GM21515 (cell line): ENCODE results near the gene ABR.
"Not testable (repeated sequence)": the region's sequence is repeated elsewhere in the genome, so short reads cannot be mapped to it uniquely, and the experiment has no call there.

Experiments used
- ATAC-seq: cut with Tn5 transposase; IDR thresholded peaks from one replicate; pipeline ENCODE4 v1.9.1; 2021; ENCODE audit not compliant: unreplicated experiment

ABR gene

GRCh38 chr17:1000597-1001461, 179.0 kb downstream of the ABR start:
- ATAC-seq: no peak

GRCh38 chr17:998111-998510, 181.7 kb downstream of the ABR start:
- no peak for ATAC-seq

GRCh38 chr17:996554-997344, 183.0 kb downstream of the ABR start, which contains the start of gene TIMM22:
TIMM22 (plus strand) TSS chr17:997129; CDS start chr17:997143, 14 bp downstream.
- peak; percentile 85 for ATAC-seq

DNA sequence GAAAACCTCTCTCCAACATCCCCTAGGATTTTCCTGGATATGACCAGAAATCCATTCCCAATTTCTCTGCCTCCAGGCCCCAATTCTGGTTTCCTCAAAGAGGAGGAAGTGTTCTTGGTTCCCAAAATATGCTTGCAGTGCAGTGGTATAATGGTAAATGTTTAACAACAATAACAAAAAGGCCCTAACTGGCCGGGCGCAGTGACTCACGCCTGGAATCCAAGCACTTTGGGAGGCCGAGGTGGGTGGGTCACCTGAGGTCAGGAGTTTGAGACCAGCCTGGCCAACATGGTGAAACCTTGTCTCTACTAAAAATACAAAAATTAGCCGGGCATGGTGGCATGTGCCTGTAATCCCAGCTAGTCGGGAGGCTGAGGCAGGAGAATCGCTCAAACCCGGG, 184.5 kb downstream of the ABR start:
- ATAC-seq: not testable (repeated sequence)

GRCh38 chr17:992933-993332, 186.8 kb downstream of the ABR start:
- no peak for ATAC-seq

GRCh38 chr17:988561-988960, 191.2 kb downstream of the ABR start:
- ATAC-seq: no peak

- no peak for ATAC-seq
Measured at GRCh38 chr17:987931-988330, 191.8 kb downstream of the ABR start.

DNA sequence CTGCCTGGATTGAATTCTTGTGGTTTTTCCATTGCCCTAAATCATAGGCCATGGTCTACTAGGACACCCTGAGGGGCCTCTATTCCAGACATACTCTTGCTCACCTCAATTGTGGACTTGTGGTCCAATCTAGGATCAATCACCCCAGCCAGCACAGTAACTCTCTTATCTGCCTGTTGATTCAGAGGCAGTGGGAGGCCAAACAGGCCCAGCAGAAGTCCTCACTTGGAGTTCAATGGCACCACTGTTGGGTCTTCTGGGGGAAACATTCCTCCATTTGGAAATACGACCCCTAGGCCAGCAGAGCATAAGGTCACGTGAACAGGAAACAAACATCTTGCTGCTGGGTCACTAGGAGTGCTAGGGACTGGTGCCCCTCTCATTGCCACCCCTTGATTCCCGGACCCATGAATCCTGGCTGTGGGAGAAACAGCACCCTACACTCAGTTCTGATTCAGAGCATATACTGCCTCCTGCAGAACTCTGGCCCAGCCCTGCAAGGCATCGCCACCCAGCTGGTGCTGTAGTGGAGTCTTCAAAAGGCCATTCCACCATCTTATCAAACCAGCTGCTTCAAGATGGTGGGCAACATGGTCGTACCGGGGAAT, 193.4 kb downstream of the ABR start:
- no peak for ATAC-seq

- ATAC-seq: no peak
Measured at GRCh38 chr17:983921-984320, 195.9 kb downstream of the ABR start.

GRCh38 chr17:981292-981658, 198.5 kb downstream of the ABR start:
- no peak for ATAC-seq

DNA sequence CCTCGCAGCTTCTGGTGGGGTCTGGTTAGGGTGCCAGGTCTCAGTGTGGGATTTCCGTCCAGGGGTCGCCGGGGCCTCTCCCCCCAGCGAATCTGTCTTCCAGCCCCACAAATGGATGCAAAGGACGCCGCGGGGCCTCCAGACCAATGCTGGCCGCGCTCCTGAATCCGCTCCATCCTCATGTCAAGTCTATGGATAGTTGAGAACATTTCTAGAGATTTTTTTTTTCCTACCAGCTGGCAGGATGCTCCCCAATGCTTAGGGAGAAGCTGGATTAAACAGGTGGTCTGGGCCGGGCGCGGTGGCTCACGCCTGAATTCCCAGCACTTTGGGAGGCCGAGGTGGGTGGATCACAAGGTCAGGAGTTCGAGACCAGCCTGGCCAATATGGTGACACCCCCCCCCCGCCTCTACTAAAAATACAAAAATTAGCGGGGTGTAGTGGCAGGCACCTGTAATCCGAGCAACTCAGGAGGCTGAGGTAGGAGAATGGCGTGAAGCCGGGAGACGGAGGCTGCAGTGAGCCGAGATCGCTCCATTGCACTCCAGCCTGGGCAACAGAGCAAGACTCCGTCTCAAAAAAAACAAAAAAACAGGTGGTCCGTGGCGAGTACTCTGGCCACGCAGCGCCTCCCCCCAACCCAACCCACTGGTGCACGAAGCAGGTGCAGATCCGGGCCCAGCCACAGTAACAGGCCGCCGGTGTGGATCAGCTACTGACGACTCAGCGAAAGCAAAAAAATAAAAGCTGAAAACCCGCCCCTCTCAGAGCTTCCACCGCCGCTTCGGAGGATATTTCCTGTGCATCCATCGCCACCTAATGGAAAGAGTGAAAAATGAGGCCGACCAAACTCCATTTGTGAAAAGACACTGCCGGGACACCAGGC, 199.1 kb downstream of the ABR start:
- ATAC-seq: no peak

DNA sequence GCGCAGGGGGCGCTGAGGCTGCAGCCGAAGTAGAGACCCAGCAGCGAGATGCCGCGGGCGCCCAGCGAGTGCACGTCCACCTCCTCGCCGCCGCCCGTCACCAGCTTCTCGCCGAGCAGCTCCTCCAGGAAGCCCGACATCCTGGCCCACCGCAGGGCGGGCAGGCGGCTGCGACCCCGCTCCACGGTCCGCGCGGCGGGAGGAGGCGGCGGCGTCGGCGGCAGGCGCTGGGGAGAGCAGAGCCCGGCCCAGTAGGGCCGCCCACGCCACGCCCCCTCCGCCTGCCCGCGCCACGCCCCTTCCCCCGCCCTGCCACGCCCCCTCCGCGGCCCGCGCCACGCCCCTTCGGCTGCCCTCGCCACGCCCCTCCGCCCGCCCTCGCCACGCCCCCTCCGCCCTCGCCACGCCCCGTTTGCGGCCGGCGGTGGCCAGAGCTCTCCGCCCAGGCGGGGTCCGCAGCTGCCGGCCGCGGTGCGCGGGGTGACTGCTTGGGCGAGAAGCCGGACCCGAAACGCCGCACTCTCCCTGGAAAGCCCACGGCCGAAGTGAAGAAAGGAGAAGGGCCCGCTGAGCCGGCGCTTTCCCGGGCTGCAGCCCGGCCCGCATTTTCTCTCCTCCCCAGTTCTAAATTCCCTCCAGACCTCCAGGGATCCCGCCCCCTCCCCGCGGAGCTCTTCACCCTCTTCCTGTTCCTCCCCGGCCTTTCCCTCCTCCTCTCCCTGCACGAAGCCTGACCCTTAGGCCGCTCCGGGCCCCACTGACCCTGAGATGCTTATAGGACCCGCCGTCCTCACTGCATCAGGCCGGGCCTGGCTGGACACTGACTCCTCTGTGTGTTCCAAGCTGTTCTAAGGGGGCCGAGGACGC, 200.0 kb downstream of the ABR start, which contains the start of gene NXN:
Gene NXN, minus strand, starts transcription at position 238 of the 867 bp plus-strand sequence.
- ATAC-seq: peak; percentile 60

DNA sequence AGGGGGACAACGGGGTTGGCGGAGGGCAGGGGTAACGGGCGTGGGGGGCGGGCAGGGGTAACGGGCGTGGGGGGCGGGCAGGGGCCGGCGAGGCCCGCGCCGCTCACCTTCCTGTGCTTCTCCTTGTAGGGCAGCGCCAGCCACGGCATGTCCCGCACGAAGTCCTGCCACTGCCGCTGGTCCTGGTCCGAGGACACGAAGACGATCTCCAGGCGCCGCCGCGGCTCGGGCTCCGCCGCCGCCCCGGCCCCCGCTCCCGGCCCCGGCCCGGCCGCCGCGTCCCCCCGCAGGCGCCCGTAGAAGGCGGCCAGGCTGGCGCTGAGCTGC, 200.6 kb downstream of the ABR start:
- ATAC-seq: peak; percentile 27

DNA sequence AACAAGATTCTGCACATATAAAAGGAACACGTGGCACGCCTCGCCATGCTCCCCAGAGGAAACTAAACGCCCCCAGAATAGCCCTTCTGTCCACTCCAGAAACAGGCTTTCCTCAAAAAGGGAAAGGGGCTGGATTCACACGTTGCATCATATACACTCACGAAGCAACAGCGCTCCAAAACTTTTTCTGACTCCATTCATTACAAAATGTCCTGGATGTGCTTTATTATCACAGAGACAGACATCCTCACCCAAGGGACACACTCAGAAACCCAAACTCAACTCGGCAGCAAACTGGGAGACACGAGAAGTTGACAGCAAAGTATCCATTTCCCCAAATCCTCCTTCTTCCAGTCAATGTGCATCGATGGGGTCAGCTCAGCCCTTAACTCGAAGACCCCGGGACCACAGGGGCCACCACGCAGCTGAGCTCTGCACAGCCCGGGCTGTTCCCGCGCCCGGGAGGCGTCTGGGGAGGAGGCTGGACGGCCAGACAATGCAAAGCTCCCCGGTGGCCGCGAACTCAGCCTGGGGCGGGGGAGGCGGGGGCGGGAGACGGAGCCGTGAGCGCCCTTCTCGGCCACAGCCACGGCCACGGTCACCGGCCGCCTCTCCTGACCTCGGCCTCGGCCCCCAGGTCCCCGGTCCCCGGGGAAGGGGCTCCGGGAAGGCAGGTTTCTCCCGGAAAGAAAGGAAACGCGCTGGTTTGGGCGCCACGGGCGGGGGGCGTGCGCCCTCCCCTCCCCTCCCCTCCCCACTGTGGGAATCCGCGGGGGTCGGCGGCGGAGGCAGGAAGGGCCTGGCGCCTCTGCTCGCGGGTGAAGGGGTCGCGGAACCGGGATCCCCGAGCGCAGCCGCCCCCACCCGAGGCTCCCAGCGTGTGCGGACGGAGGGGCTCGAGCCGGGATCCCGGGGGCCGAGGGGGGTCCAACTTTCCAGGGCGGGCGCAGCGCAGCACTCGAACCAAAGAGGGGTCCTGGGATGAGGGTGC, 201.4 kb downstream of the ABR start:
- no peak for ATAC-seq

- no peak for ATAC-seq
Measured at GRCh38 chr17:977166-977565, 202.6 kb downstream of the ABR start.

DNA sequence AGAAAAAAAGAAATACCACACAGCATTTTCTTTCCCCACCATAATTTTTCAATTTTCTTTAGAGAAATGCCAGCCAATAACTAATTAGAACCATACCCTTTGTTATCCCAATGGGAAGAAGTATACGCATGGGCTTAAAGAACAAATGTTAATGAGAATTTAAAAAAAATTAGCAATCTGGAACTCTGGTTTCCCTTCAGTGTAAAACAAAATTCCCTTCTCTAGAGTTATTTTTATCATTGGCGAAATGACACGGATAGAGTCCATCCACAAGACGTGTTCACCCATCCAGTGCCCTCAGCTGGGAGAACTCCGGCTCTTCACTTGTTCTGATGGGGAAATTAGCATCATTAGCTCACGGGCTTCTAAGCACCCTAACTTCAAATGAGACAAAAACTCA, 203.5 kb downstream of the ABR start:
- ATAC-seq: no peak

DNA sequence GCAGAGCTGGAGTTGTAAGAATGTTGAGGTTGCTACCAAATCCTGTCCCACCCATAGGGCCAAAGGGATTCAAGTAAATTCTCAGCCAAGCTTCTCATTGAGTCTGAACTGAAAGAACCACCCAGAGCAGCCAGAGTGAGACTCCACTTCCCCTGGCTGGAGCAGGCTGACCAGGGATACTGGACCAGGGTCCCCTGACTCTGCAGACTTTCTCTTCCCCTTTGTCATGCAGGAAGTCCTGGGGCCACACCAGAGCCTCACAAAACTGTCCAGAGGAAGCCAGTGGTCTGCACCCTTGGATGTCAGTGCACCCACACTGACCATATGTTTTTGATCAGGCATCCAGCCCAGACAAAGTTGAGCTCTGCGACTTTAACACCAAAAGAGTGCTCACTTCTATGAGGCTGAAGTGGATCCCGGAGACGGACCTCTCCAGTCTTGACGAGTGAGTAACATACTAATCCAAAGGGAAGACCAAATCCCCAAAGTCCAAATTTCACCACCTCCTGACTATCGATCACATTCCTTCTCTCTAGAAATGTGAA, 204.3 kb downstream of the ABR start:
- ATAC-seq: no peak

DNA sequence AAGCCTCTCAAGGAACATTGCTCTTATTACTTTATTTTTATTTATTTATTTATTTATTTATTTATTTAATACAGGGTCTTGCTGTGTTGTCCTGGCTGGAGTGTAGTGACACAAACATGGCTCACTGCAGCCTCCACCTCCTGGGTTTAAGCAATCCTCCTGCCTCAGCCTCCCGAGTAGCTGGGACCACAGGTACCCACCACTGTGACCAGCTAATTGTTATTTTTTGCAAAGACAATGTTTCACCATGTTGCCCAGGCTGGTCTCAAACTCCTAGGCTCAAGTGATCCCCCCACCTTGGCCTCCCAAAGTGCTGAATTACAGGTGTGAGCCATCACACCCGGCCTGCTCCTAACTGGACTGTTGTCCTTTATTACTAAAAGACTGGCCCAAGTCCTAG, 205.0 kb downstream of the ABR start:
- ATAC-seq: not testable (repeated sequence)
